ENCODE data around the gene FXYD6.

Gene FXYD6

DNA sequence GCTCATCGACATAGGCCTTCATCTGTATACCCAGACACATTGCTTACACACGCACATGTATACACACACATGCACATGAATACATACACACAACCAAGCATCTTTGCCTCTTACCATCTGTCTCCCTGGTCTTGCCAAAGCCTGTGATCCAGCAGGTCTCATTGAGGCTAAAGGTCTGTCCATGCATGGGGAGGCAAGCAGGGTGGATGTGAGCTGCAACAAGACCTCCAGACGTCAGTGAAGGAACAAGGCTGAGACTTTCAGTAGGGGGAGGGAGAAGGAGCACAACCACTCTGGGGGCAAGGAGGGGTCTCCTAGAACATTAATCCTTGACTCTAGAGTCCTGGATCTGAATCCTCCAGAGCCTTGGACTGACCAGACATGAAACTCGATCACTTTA is 29.1 kb upstream of the FXYD6 start:
- no peak for TF ChIP-seq ZFX (IDR thresholded peaks at IDR 0.05)
- TF ChIP-seq, protein P1, sequence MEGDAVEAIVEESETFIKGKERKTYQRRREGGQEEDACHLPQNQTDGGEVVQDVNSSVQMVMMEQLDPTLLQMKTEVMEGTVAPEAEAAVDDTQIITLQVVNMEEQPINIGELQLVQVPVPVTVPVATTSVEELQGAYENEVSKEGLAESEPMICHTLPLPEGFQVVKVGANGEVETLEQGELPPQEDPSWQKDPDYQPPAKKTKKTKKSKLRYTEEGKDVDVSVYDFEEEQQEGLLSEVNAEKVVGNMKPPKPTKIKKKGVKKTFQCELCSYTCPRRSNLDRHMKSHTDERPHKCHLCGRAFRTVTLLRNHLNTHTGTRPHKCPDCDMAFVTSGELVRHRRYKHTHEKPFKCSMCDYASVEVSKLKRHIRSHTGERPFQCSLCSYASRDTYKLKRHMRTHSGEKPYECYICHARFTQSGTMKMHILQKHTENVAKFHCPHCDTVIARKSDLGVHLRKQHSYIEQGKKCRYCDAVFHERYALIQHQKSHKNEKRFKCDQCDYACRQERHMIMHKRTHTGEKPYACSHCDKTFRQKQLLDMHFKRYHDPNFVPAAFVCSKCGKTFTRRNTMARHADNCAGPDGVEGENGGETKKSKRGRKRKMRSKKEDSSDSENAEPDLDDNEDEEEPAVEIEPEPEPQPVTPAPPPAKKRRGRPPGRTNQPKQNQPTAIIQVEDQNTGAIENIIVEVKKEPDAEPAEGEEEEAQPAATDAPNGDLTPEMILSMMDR (conservative IDR thresholded peaks at IDR 0.05): no peak
- no peak overlapping the region for H3K27ac ChIP-seq

DNA sequence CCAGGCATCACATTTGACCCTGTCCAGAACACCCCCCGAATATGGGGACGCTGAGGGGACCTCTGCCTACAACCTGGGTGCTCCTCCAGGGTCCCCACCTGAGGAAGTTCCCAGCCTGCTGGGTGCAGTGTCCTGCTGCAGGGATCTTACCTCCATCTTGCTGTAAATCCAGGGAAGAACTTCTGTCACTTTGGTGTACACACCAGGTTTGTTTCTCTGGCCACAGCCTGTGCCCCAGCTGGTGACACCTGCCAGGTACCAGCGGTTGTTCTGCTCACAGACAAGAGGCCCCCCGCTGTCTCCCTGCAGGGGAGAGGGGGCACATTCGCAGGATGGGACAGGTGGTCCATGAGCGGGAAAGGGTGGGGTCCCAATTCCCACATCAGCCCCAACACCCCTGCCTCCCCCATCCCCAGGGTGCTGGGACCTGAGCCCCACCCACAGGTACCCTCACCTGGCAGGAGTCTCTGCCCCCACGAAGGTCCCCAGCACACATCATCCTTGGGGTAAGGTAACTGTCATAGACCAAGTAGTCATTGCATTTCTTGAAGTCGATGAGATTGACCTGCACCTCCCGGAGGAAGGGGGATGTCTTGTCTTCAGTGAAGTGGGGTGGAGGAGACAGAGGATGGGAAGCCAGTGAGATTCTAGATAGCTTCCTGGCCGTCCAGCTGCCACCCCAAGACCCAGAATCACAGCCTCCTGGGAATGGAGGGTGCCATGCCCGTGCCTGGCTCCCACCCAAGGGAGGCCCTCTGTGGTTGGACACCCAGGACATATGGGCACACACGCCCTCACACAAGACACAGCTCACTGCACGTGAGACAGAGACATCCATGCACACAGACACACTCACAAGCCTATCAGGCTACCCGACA is 27.3 kb upstream of the FXYD6 start:
- H3K27ac ChIP-seq: no peak overlapping the region
- TF ChIP-seq, protein P1 (conservative IDR thresholded peaks at IDR 0.05): no peak
- no peak for TF ChIP-seq ZFX (IDR thresholded peaks at IDR 0.05)

DNA sequence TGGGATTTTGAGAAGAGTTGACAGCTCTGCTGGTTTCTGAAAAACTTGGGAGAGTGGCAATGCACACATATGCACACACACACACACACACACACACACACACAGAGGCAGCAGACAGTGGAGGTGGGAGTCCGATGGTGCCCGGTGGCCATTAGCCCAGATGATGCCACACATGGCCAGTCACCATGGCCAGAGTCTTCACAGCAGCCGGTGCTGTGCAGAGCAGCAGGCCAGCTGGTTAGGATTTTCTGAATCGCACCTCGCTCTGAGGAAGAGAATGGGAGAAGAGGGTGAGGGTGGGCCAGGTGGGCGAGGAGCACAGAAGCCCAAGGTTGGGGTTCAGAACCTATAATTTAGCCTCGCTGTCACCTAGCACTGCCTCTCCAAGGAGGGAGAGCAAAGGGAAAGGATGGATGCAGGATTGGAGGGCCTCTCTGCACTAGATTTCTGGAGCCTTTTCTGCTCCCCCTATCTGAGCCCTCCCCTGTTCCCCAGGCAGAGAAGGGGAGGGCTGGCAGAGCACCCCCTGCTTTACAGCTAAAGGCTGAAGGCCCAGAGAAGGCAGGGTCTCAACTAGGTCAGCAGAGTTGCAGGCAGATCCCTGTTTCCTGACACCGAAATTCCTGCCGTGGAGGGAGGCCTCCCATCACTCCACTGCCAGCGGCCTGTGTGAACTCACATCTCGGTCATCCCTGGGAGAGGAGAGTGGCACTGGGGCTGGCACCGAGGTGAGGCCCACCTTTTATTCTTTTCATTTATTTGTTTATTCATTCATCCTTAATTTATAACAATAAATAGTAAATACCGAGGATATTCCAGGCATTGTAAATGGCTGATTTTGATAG is 25.8 kb upstream of the FXYD6 start:
- no peak for TF ChIP-seq ZFX (IDR thresholded peaks at IDR 0.05)
- TF ChIP-seq, protein P1 (conservative IDR thresholded peaks at IDR 0.05): no peak
- no peak overlapping the region for H3K27ac ChIP-seq

DNA sequence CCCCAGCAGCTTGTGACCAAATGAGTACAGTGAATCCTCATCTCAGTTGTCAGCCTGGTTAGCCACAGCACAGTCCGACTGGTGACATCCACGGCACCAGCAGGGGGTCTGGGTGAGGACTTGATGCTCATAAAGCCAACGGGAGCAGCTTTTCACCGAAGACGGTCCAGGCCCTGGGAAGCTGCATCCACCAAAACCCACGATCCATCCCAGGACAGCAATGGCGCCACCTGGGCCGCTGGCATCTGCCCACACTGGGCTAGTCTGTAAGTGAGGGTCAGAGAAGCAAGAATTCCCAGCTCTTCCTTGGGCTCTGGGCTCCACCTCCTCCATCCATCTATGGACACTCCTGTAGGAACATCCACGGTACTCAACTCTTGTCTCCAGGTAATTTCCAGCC is 25.1 kb upstream of the FXYD6 start:
- no peak overlapping the region for H3K27ac ChIP-seq
- no peak for TF ChIP-seq ZFX (IDR thresholded peaks at IDR 0.05)
- TF ChIP-seq, protein P1 (conservative IDR thresholded peaks at IDR 0.05): no peak

DNA sequence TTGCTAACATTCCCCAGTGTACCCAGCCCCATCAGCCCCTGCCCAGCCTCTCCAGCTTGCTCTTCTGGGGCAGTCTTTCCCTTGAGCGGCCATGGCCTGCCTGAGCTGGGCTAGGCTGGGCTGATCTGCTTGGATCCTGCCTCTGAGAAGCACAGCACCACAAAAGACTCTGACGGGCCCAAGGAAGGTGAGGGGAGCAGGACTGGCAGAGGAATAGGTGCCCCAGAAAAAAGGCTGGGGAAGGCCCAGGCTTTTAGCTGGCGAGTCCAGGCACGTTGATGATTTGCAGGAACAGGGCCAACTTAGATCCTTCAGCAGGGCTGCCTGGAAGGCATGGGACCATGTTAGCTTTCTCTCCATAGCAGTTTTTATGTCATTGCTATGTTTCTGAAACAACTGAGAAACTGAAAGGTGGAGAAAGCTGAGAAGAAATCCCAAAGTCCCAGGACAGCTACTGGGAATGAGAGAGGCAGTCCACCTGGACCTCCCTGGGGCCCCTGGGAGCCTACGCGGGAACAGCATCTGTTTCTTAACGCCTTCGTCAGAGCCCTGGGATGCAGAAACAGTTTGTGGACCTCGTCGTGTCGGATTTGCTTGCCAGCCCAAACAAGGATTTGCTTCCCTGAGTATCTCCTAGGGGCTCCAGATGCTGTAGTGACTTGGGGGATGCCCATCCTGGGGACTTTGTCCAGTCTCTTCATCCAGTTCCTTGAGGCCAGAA is 24.4 kb upstream of the FXYD6 start:
- TF ChIP-seq, protein P1 (conservative IDR thresholded peaks at IDR 0.05): no peak
- no peak for TF ChIP-seq ZFX (IDR thresholded peaks at IDR 0.05)
- no peak overlapping the region for H3K27ac ChIP-seq

DNA sequence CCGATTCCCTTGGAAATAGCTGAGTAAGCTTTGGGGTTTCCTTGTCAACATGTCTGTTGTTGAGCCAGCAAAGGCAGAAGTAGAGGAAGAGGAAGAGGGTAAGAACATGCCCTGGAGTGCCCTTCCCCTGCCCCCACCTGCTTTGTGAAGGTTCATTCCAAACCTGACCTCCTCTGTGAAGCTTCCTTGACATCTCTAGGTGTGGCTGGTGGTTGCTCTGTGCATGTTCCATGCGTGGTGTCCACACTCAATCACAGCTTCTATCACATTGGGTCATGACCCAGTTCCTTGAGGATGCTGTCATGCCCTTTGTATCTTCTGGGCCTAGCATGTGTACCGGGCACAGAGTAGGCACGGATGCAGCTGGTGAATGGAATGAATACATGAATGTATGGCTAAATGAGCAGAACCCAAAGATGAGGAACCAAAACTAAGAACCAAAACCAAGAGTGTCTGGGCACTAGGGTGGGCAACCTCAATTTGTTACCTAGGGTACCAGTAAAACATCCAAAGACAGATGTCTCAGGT is 23.7 kb upstream of the FXYD6 start:
- H3K27ac ChIP-seq: no peak overlapping the region
- TF ChIP-seq, protein P1 (conservative IDR thresholded peaks at IDR 0.05): no peak
- no peak for TF ChIP-seq ZFX (IDR thresholded peaks at IDR 0.05)

Data from C4-2B (cell line).